Spleen (tissue), 11 donors: Measurements from ENCODE around the gene LRP3. TPM values are rescaled to one million over a fixed set of nuclear protein-coding genes. Genes with fewer than 3 reads are reported as not detected.

Source experiments
- DNase-seq: peaks from one replicate; pipeline ENCODE4 v3.0.0-alpha.2; 2020
- H3K27ac ChIP-seq, 8 donors: fragments of 200-600 bp; sonication (generic) in 7 of 8; 1 replicate in 4 of 8; 2 replicates in 4 of 8; pipeline versions ENCODE4 v1.5.0 to v1.8.0; 2016 to 2021; ENCODE audit warnings: inconsistent platforms in 4 of 8, mild to moderate bottlenecking in 4 of 8, moderate library complexity in 1 of 8
- H3K27me3 ChIP-seq, 7 donors: fragments of 200-600 bp; sonication (generic) in 6 of 7; replicated peaks in 1 of 7; 1 replicate in 4 of 7; 2 replicates in 3 of 7; pipeline versions ENCODE4 v1.5.0 to v1.8.0; 2016 to 2021; ENCODE audit warnings: inconsistent platforms in 3 of 7, mild to moderate bottlenecking in 1 of 7
- H3K36me3 ChIP-seq, 6 donors: fragments of 200-600 bp; sonication (generic) in 5 of 6; 1 replicate in 4 of 6; 2 replicates in 2 of 6; pipeline versions ENCODE4 v1.5.0 to v1.8.0; 2016 to 2021; ENCODE audit warnings: inconsistent platforms in 2 of 6
- H3K4me1 ChIP-seq, 6 donors: fragments of 200-600 bp; sonication (generic) in 5 of 6; 1 replicate in 3 of 6; 2 replicates in 3 of 6; pipeline versions ENCODE4 v1.5.0 to v1.8.0; 2016 to 2021; ENCODE audit warnings: inconsistent platforms in 3 of 6
- H3K4me3 ChIP-seq, 8 donors: fragments of 200-600 bp; sonication (generic) in 7 of 8; 1 replicate in 4 of 8; 2 replicates in 4 of 8; pipeline versions ENCODE4 v1.5.0 to v1.8.0; 2016 to 2021; ENCODE audit warnings: inconsistent platforms in 4 of 8, mild to moderate bottlenecking in 4 of 8, moderate library complexity in 2 of 8
- H3K9me3 ChIP-seq, 8 donors: fragments of 200-600 bp; sonication (generic) in 7 of 8; 1 replicate in 4 of 8; 2 replicates in 4 of 8; pipeline versions ENCODE4 v1.5.0 to v1.8.0; 2016 to 2021; ENCODE audit warnings: inconsistent platforms in 4 of 8
- POLR2A ChIP-seq, 3 donors: fragments of 450-650 bp; IDR thresholded peaks; one replicate each; pipeline ENCODE4 v1.5.1; 2017; ENCODE audit warnings: antibody characterized with exemption in 3 of 3, mild to moderate bottlenecking in 1 of 3
- POLR2AphosphoS5 ChIP-seq, 3 donors: sonication (generic); formaldehyde crosslinking; IDR thresholded peaks; one replicate each; pipeline ENCODE4 v1.5.1; 2017; ENCODE audit warnings: antibody characterized with exemption in 3 of 3
- WGBS, 5 donors: extraction: QIAGEN DNeasy Blood & Tissue Kit in 3 of 5; methylation state at CpG; one replicate each; pipeline versions ENCODE4 v1.1.5 to v1.1.7; 2013 to 2018; 5-methylcytosine and 5-hydroxymethylcytosine counted together
- intact Hi-C: fragments of 100-400 bp; cut with DNase I; formaldehyde crosslinking; loops from one replicate; pipeline ENCODE4 v1.15.0; 2023; ENCODE audit warnings: low total_unique reads
- polyA plus RNA-seq, 3 donors: library from polyadenylated mRNA; stranded (reverse); fragments of 200-250 nt; gene quantifications; one replicate each; pipeline ENCODE4 v1.2.1, GENCODE V29; 2013
- total RNA-seq, 7 donors: library from RNA; depleted of rRNA in 3 of 7; stranded (reverse); fragments of >200 nt in 3 of 7; fragmentation: NEBNext Ultra II Directional in 4 of 7; extraction: Animal tissue kit (Norgen Biotek cat#: 25700) in 4 of 7; gene quantifications; one replicate each; pipeline versions ENCODE4 v1.1.0 to v1.2.1, GENCODE V29; 2016 to 2021
- TF ChIP-seq, protein P1 (sequence below), 11 experiments: fragments of 200-600 bp in 7 of 11; fragments of 450-650 bp in 4 of 11; sonication (generic) in 4 of 11; IDR thresholded peaks in 8 of 11; conservative IDR thresholded peaks in 3 of 11; 1 replicate in 7 of 11; 2 replicates in 4 of 11; pipeline versions ENCODE4 v1.4.0 to v1.8.0; 2016 to 2021; ENCODE audit warnings: antibody characterized with exemption in 11 of 11, inconsistent platforms in 4 of 11, mild to moderate bottlenecking in 1 of 11
- donor health status: healthy with polysubstance abuse.
- donor health status: DM: no; HTN: no; CAD: no; lungs with moderate emphysema.
- donor health status: DM: no; HTN: no; CAD: no.
- donor health status: Bipolar disorder and iron deficiency.
- donor health status: healthy.
- donor health status: DM: no; HTN: no; CAD: no.
- donor health status: DM: yes; HTN: yes; CAD: no.

The LRP3 gene
- total and polyA plus RNA-seq, 10 donors: 1.4 to 12.8 (median 8.2) TPM

DNA sequence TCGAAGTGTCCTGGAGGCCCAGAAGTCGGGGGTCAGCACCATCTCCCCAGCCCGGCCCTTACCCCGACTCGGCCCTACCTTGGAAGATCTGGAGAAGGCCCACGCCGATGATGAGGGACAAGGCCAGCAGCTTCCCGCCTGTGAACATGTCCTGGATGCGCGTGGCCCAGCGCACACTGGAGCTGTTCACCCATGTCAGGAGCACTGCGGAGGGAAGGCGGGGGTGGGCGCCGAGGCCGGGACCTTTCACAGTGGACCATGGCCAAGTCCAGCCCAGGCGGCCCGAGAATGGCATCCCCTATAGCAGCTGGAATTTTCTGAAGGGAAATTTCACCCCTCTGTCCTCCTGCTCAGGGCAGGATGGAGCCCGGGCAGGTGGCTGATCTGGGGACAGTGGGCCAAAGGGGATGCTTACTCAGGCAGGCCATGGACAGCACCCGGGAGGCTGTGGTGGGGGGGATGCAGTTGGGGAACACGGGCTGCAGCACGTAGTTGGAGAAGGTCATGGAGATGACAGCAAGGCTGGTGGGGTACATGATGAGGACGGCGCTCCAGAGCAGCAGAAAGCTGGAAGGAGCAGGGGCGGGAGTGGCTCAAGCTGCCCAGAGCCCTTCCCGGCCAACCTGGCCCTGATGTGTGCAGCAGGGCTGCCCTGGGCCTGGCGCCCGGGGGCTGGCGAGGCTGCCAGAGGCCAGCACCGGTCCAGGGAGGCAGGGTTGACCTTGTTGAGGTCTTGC lies 18.5 kb downstream of the LRP3 start:
- peaks cover 0 to under 1% (median 0%) of the 10 kb centered on the region in 6 donors for H3K36me3 ChIP-seq
- H3K27ac ChIP-seq: no peak overlapping the region
- intact Hi-C loops: no loop called here
- TF ChIP-seq POLR2A (IDR thresholded peaks at IDR 0.05) (no peak), POLR2AphosphoS5 (IDR thresholded peaks at IDR 0.05) (no peak)
- TF ChIP-seq, protein P1, sequence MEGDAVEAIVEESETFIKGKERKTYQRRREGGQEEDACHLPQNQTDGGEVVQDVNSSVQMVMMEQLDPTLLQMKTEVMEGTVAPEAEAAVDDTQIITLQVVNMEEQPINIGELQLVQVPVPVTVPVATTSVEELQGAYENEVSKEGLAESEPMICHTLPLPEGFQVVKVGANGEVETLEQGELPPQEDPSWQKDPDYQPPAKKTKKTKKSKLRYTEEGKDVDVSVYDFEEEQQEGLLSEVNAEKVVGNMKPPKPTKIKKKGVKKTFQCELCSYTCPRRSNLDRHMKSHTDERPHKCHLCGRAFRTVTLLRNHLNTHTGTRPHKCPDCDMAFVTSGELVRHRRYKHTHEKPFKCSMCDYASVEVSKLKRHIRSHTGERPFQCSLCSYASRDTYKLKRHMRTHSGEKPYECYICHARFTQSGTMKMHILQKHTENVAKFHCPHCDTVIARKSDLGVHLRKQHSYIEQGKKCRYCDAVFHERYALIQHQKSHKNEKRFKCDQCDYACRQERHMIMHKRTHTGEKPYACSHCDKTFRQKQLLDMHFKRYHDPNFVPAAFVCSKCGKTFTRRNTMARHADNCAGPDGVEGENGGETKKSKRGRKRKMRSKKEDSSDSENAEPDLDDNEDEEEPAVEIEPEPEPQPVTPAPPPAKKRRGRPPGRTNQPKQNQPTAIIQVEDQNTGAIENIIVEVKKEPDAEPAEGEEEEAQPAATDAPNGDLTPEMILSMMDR (IDR thresholded peaks at IDR 0.05 in 8 of 11, conservative IDR thresholded peaks at IDR 0.05 in 3 of 11): no peak
- 87 to 91% (median 88%) methylated on average over 27 to 30 of the region's 30 CpGs for WGBS, 5 donors
- DNase-seq: no peak
- no peak overlapping the region for H3K4me3 ChIP-seq
- H3K27me3 ChIP-seq: peaks cover 0 to 7% (median 0%) of the 10 kb centered on the region in 7 donors
- H3K4me1 ChIP-seq: peaks cover 0 to 12% (median 3%) of the 10 kb centered on the region in 6 donors
- H3K9me3 ChIP-seq: no peaks in the 10 kb centered on the region

DNA sequence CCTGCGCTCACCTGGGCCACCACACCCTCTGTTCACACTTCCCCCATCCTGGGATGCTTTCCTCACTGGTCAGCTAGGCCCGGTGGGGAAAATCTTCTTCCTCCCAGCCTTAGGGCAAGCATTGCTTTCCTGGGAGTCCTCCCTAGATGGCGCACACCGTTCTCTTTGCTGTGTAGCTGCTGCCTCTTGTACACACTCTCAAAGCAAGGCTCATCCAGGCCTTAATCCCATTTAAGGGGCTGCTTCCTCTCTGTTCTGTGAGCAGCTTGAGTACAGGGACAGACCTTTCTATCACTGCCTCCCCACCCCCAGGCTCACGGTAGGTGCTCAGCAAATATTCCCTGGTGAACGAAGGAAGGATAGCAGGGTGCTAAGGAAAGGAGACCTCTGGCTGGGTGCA lies 20.5 kb downstream of the LRP3 start:
- intact Hi-C loops: no loop called here
- no peak for DNase-seq
- no peaks in the 10 kb centered on the region for H3K36me3 ChIP-seq
- TF ChIP-seq POLR2A (IDR thresholded peaks at IDR 0.05): no peak
- TF ChIP-seq, protein P1 (IDR thresholded peaks at IDR 0.05 in 8 of 11, conservative IDR thresholded peaks at IDR 0.05 in 3 of 11): no peak
- TF ChIP-seq POLR2AphosphoS5 (IDR thresholded peaks at IDR 0.05): no peak
- no peak overlapping the region for H3K27ac ChIP-seq
- H3K27me3 ChIP-seq: peaks cover 0 to 16% (median 0%) of the 10 kb centered on the region in 7 donors
- H3K9me3 ChIP-seq: no peaks in the 10 kb centered on the region
- H3K4me3 ChIP-seq: no peak overlapping the region
- 65 to 67% (median 66%) methylated on average over 6 of the region's 6 CpGs for WGBS, 5 donors
- H3K4me1 ChIP-seq: no peaks in the 10 kb centered on the region

DNA sequence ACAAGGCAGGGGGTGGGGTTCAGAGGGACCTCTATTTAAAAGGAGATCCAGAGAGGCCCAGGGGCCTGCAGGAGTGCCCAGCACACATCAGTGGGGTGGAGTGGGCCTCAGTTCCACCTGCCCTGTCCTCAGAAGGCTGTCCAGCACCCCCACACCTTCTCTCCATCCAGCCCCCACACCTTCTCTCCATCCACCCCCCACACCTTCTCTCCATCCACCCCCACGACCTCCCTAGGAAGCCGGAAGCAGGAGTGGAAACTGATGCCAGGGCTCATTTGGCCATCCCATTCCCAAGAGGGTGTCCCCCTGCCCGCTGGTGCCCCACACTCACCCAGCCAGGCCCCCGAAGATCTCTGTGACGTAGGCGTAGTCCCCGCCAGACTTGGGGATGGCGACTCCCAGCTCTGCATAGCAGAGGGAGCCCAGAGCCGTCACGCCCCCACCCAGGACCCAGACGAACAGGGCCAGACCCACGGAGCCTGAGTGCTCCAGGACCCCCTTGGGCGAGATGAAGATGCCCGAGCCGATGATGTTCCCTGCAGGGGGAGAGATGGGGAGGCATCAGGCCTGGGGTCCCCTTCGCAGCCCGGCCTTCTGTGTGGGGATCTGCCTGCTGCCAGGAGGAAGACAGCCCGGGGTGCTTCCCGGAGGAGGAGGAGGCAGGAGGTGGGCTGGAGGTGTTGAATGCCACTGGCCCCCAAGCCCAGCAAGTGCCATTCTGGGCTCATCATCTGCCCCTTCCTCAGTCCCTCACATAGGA lies 21.5 kb downstream of the LRP3 start:
- 78 to 95% (median 89%) methylated on average over 15 to 19 of the region's 19 CpGs for WGBS, 5 donors
- H3K36me3 ChIP-seq: no peaks in the 10 kb centered on the region
- no peaks in the 10 kb centered on the region for H3K4me1 ChIP-seq
- H3K9me3 ChIP-seq: no peaks in the 10 kb centered on the region
- TF ChIP-seq POLR2A (IDR thresholded peaks at IDR 0.05): no peak
- no peak for TF ChIP-seq POLR2AphosphoS5 (IDR thresholded peaks at IDR 0.05)
- TF ChIP-seq, protein P1 (IDR thresholded peaks at IDR 0.05 in 8 of 11, conservative IDR thresholded peaks at IDR 0.05 in 3 of 11): no peak
- H3K4me3 ChIP-seq: no peak overlapping the region
- intact Hi-C loops: no loop called here
- H3K27me3 ChIP-seq: peaks cover 0 to 26% (median 0%) of the 10 kb centered on the region in 7 donors
- no peak overlapping the region for H3K27ac ChIP-seq
- DNase-seq: no peak
